GM06990 (cell line): ENCODE results near the gene LOX.

Experiments
- DNase-seq: peaks from one replicate; pipeline ENCODE4 v3.0.0-alpha.2; 2011; ENCODE audit not compliant: insufficient read length; ENCODE audit errors: extremely low read depth
- H3K27me3 ChIP-seq: replicated peaks from 2 replicates; pipeline ENCODE4 v1.6.0; 2011; ENCODE audit warnings: low read length; ENCODE audit not compliant: control insufficient read depth, insufficient read depth
- H3K36me3 ChIP-seq: 2 replicates; pipeline ENCODE4 v1.5.1; 2011; ENCODE audit warnings: low read length; ENCODE audit not compliant: control insufficient read depth, insufficient read depth
- H3K4me3 ChIP-seq: replicated peaks from 2 replicates; pipeline ENCODE4 v1.5.1; 2011; ENCODE audit warnings: low read depth, mild to moderate bottlenecking, control low read depth, low read length
- TF ChIP-seq, protein P1 (sequence below): IDR thresholded peaks from 2 replicates; pipeline ENCODE4 v1.5.1; 2011; ENCODE audit warnings: low read length, control low read depth, mild to moderate bottlenecking, inconsistent platforms; ENCODE audit not compliant: insufficient read depth, poor library complexity, severe bottlenecking

Gene LOX

DNA sequence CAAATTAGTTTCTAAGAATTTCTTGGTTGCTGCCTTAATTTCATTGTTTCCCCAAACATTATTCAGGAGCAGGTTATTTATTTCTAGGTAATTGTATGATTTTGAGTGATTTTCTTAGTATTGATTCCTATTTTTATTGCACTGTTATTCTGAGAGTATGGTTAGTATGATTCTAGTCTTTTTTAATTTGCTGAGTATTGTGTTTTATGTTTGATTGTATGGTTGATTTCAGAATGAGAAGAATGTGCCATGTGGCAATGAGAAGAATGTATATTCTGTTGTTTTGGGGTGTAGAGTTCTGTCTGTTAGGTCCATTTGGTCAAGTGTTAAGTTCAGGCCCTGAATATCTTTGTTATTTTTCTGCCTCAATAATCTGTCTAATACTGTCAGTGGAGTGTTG is 27.1 kb downstream of the LOX start:
- no peak for DNase-seq
- TF ChIP-seq, protein P1, sequence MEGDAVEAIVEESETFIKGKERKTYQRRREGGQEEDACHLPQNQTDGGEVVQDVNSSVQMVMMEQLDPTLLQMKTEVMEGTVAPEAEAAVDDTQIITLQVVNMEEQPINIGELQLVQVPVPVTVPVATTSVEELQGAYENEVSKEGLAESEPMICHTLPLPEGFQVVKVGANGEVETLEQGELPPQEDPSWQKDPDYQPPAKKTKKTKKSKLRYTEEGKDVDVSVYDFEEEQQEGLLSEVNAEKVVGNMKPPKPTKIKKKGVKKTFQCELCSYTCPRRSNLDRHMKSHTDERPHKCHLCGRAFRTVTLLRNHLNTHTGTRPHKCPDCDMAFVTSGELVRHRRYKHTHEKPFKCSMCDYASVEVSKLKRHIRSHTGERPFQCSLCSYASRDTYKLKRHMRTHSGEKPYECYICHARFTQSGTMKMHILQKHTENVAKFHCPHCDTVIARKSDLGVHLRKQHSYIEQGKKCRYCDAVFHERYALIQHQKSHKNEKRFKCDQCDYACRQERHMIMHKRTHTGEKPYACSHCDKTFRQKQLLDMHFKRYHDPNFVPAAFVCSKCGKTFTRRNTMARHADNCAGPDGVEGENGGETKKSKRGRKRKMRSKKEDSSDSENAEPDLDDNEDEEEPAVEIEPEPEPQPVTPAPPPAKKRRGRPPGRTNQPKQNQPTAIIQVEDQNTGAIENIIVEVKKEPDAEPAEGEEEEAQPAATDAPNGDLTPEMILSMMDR: no peak
- H3K27me3 ChIP-seq: no peaks in the 10 kb centered on the region

DNA sequence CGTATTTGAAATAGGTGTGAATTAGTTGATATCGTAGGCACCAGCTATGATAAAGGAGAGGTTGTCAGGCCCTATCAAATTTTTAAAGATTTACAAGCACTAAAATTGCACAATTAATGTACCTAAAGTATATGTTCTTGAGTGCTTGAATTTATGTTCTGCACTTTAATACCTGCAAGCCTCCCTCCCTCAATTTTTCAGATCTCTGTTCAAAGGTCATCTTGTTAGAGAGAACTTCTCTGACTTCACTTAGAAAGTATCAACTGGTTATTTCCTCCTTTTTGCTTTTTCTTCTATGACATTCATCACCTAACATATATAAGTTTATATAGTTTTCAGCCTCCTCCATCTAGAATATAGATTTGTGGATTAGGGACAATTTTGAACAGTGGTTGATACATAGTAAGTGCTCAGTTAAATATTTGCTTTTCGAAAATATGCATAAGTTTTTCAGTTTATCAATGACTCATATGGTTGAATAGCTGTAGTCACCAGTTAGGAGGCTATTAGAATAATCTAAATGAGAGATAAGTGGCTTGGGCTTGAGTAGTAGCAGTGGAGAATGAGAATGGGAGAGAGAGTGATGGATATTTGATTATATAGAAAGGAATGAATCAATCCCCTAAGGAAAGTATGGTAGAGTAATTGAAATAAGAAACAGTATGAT is 37.3 kb downstream of the LOX start:
- no peaks in the 10 kb centered on the region for H3K27me3 ChIP-seq
- no peaks in the 10 kb centered on the region for H3K36me3 ChIP-seq
- DNase-seq: no peak
- TF ChIP-seq, protein P1: no peak
- no peak overlapping the region for H3K4me3 ChIP-seq

More for the DNA sequence above, 27.1 kb downstream of the LOX start:
- no peaks in the 10 kb centered on the region for H3K36me3 ChIP-seq
- H3K4me3 ChIP-seq: no peak overlapping the region

DNA sequence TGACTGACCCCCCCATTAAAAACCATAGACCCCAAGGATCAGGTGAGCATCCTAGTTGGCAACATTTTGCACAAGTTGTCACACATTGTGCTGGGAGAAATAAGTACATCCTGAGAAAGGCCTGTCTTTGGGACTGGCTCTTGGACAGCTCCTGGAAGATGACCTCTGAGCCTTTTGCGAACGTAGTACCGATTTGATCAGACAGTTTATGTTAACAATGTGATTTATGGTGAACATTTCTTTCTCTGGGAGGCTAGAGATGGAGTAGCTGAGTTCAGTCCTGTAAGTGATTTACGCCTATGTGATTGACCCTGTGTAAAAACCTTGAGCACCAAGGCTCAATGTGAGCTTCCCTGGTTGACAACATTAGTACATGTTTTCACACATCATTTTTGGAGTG is 41.7 kb downstream of the LOX start:
- Histone ChIP-seq H3K36me3 (no peaks in the 10 kb centered on the region), H3K27me3 (no peaks in the 10 kb centered on the region), H3K4me3 (no peak overlapping the region)
- TF ChIP-seq, protein P1: no peak
- DNase-seq: no peak

DNA sequence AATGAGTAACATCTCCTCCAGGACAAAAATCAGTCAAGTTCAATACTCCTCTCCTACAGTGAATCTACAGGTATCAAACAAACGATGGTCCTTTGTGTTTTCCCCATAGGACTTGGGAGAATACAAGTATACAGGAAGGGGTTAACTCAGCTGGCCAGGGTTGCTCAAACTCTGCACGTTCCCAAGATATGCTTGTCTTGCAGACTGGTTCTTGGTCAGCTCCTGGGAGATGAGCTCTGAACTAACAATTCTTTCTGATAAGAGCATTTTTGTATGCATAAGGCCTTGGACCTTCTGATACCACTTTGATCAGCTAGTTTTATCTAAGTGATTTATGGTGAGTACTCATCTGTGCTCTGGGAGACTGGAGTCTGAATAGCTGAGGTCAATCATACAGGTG is 42.1 kb downstream of the LOX start:
- no peaks in the 10 kb centered on the region for H3K27me3 ChIP-seq
- TF ChIP-seq, protein P1: no peak
- no peak for DNase-seq

DNA sequence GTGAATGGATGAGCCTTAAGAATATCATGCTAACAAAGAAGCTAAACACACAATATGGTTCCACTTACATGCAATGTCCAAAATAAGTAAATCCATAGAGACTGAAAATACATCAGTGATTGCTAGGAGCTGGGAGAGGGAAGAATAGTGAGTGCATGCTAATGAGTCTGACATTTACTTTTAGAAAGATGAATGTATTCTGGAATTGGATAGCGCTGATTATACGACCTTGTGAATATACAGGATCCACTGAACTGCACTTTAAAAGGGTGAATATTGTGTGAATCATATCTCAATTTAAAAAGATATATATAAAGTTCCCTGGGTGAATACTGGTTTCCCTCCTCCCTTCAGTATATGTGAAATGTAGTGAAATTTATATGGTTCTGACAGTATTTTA is 46.2 kb downstream of the LOX start:
- H3K36me3 ChIP-seq: no peaks in the 10 kb centered on the region
- DNase-seq: no peak
- TF ChIP-seq, protein P1: no peak
- H3K27me3 ChIP-seq: no peaks in the 10 kb centered on the region
- H3K4me3 ChIP-seq: no peak overlapping the region

More for the DNA sequence above, 42.1 kb downstream of the LOX start:
- no peak overlapping the region for H3K4me3 ChIP-seq
- no peaks in the 10 kb centered on the region for H3K36me3 ChIP-seq

DNA sequence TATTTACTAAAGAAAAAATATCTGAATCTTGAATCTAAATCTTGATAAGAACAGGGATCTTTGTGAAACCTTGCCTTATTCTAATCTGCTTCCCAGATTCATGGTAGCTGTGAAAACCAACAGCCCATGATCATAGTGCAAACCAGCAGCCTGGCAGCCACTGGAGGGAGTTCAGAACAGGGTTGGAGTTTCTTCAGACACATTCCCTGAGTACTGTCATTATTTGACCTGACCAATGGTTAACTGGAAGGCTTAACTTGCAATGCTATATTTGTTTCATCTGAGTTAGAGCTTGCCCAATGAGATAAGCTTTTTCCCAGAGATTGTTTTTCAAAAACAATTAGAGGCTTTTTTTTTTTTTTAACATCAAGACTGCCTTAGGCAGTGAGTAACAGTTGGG is 47.8 kb downstream of the LOX start:
- TF ChIP-seq, protein P1: no peak
- Histone ChIP-seq H3K27me3 (no peaks in the 10 kb centered on the region), H3K36me3 (no peaks in the 10 kb centered on the region), H3K4me3 (no peak overlapping the region)
- DNase-seq: no peak
